ENCODE results near the gene RAPGEF5. TPM values are rescaled to one million over a fixed set of nuclear protein-coding genes. Genes with fewer than 3 reads are reported as not detected.

RAPGEF5 gene
- total RNA-seq, 1 donor from 2014 or later: 65.8 TPM

- TF ChIP-seq, protein P1, sequence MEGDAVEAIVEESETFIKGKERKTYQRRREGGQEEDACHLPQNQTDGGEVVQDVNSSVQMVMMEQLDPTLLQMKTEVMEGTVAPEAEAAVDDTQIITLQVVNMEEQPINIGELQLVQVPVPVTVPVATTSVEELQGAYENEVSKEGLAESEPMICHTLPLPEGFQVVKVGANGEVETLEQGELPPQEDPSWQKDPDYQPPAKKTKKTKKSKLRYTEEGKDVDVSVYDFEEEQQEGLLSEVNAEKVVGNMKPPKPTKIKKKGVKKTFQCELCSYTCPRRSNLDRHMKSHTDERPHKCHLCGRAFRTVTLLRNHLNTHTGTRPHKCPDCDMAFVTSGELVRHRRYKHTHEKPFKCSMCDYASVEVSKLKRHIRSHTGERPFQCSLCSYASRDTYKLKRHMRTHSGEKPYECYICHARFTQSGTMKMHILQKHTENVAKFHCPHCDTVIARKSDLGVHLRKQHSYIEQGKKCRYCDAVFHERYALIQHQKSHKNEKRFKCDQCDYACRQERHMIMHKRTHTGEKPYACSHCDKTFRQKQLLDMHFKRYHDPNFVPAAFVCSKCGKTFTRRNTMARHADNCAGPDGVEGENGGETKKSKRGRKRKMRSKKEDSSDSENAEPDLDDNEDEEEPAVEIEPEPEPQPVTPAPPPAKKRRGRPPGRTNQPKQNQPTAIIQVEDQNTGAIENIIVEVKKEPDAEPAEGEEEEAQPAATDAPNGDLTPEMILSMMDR (IDR thresholded peaks at IDR 0.05): no peak
- no peaks in the 10 kb centered on the region for H3K36me3 ChIP-seq
- no peak for DNase-seq (ENCODE audit: low spot score in 2 of 2)
- H3K4me3 ChIP-seq: no peak overlapping the region
- no peaks in the 10 kb centered on the region for H3K9me3 ChIP-seq
- H3K4me1 ChIP-seq: peaks cover 0 to 5% of the 10 kb centered on the region in 2 donors
- H3K27me3 ChIP-seq: no peaks in the 10 kb centered on the region
- H3K27ac ChIP-seq: no peak overlapping the region
- intact Hi-C loops (cut with DNase I): loop anchor here (10.0 kb wide), 2 partner anchors 57 to 807 kb away; partner anchors contain the start of gene SP4
These were observed 125.1 kb downstream of the RAPGEF5 start for GRCh38 chr7:22231806-22232205.

GRCh38 chr7:22231141-22231540, 125.8 kb downstream of the RAPGEF5 start:
- TF ChIP-seq, protein P1 (IDR thresholded peaks at IDR 0.05): no peak
- no peaks in the 10 kb centered on the region for H3K27me3 ChIP-seq
- no peak for DNase-seq (ENCODE audit: low spot score in 2 of 2)
- no peak overlapping the region for H3K27ac ChIP-seq
- no peaks in the 10 kb centered on the region for H3K9me3 ChIP-seq
- no peak overlapping the region for H3K4me3 ChIP-seq
- H3K4me1 ChIP-seq: peaks cover 0 to 5% of the 10 kb centered on the region in 2 donors
- intact Hi-C loops (cut with DNase I): loop anchor here (10.0 kb wide), 2 partner anchors 56 to 806 kb away; partner anchors contain the start of gene SP4
- no peaks in the 10 kb centered on the region for H3K36me3 ChIP-seq

- H3K4me3 ChIP-seq: no peak overlapping the region
- H3K27ac ChIP-seq: no peak overlapping the region
- H3K27me3 ChIP-seq: no peaks in the 10 kb centered on the region
- no peaks in the 10 kb centered on the region for H3K9me3 ChIP-seq
- DNase-seq (ENCODE audit: low spot score in 2 of 2): no peak
- no peaks in the 10 kb centered on the region for H3K36me3 ChIP-seq
- intact Hi-C loops (cut with DNase I): loop anchor here (10.0 kb wide), 2 partner anchors 55 to 805 kb away; partner anchors contain the start of gene SP4
- H3K4me1 ChIP-seq: peaks cover 0 to 5% of the 10 kb centered on the region in 2 donors
- TF ChIP-seq, protein P1 (IDR thresholded peaks at IDR 0.05): no peak
These were observed 126.7 kb downstream of the RAPGEF5 start for GRCh38 chr7:22230238-22230637.

DNA sequence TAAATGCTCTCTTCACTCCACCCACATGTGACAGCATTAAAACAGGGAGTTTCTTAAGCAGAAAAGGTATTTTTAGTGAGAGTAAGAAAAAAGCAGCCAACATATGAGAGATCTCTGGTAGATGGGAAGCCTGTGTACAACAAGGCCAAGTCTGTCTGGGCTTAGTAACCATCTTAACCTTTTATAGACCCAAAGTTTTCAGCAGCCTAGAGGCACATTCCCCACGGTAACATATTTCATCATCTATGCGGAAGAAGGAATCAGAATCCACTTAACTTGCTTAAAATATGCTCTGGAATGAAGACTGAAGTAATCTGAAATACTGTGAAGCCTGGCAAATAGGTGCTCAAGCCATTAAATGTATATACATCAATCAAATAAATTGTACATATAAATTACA, 127.8 kb downstream of the RAPGEF5 start:
- no peaks in the 10 kb centered on the region for H3K27me3 ChIP-seq
- TF ChIP-seq, protein P1 (IDR thresholded peaks at IDR 0.05): no peak
- intact Hi-C loops (cut with DNase I): loop anchor here (5.0 kb wide), 1 partner anchor 37 kb away; no protein-coding TSS in a partner anchor

GRCh38 chr7:22223807-22224206, 133.1 kb downstream of the RAPGEF5 start:
- peak overlapping the region; percentile 66 to 86 for H3K27ac ChIP-seq
- H3K36me3 ChIP-seq: no peaks in the 10 kb centered on the region
- H3K9me3 ChIP-seq: no peaks in the 10 kb centered on the region
- no peaks in the 10 kb centered on the region for H3K27me3 ChIP-seq
- H3K4me1 ChIP-seq: peaks cover 3 to 8% of the 10 kb centered on the region in 2 donors
- TF ChIP-seq, protein P1 (IDR thresholded peaks at IDR 0.05): no peak
- H3K4me3 ChIP-seq: no peak overlapping the region
- intact Hi-C loops (cut with DNase I): no loop called here
- no peak for DNase-seq (ENCODE audit: low spot score in 2 of 2)

More for the DNA sequence above, 127.8 kb downstream of the RAPGEF5 start:
- Histone ChIP-seq H3K9me3 (no peaks in the 10 kb centered on the region), H3K27ac (peak overlapping the region in 1 of 2 donors; percentile 53), H3K36me3 (no peaks in the 10 kb centered on the region), H3K4me1 (peaks cover 0 to 10% of the 10 kb centered on the region in 2 donors), H3K4me3 (no peak overlapping the region)
- no peak for DNase-seq (ENCODE audit: low spot score in 2 of 2)

Measured in ascending aorta (tissue), 2 donors.